Psoas muscle (tissue), 8 donors: ENCODE data around the gene BRD3OS. TPM values are rescaled to one million over a fixed set of nuclear protein-coding genes. Genes with fewer than 3 reads are reported as not detected.

ENCODE experiments used
- ATAC-seq, 4 donors: fragments of 200-7000 bp; cut with Tn5 transposase; one replicate each; pipeline ENCODE4 v1.9.1; 2020; ENCODE audit warnings: moderate library complexity in 3 of 4, mild to moderate bottlenecking in 2 of 4
- DNase-seq, 2 donors: peaks; one replicate each; pipeline ENCODE4 v3.0.0-alpha.2; 2020
- H3K27ac ChIP-seq: fragments of 200-600 bp; one replicate; pipeline ENCODE4 v1.8.0; 2022
- H3K27me3 ChIP-seq, 3 donors: fragments of 200-600 bp in 1 of 3; one replicate each; pipeline versions ENCODE4 v1.6.1 to v1.8.0; 2013 to 2022; ENCODE audit warnings: low read length in 2 of 3, mild to moderate bottlenecking in 2 of 3, moderate library complexity in 1 of 3; ENCODE audit not compliant: insufficient read depth in 3 of 3
- H3K36me3 ChIP-seq, 2 donors: fragments of 200-600 bp in 1 of 2; one replicate each; pipeline versions ENCODE4 v1.6.1 to v1.8.0; 2013 to 2022; ENCODE audit warnings: low read depth in 1 of 2, mild to moderate bottlenecking in 1 of 2, moderate library complexity in 1 of 2; ENCODE audit not compliant: insufficient read depth in 1 of 2
- H3K4me1 ChIP-seq: fragments of 200-600 bp; one replicate; pipeline ENCODE4 v1.8.0; 2022
- H3K4me3 ChIP-seq: fragments of 200-600 bp; one replicate; pipeline ENCODE4 v1.8.0; 2022; ENCODE audit warnings: mild to moderate bottlenecking
- H3K9me3 ChIP-seq: fragments of 200-600 bp; one replicate; pipeline ENCODE4 v1.8.0; 2022
- WGBS, 3 donors: extraction: QIAGEN DNeasy Blood & Tissue Kit; methylation state at CpG; one replicate each; pipeline versions ENCODE4 v1.1.6 to v1.1.7; 2013; 5-methylcytosine and 5-hydroxymethylcytosine counted together
- intact Hi-C, 2 donors: fragments of 100-400 bp; cut with DNase I; formaldehyde crosslinking; loops; one replicate each; pipeline versions ENCODE4 v1.11.0 to v1.14.2; 2022
- polyA plus RNA-seq, 3 donors: library from polyadenylated mRNA; stranded (reverse); fragments of 200-250 nt; gene quantifications; one replicate each; pipeline ENCODE4 v1.2.3, GENCODE V29; 2013
- total RNA-seq, 4 donors: library from RNA; stranded (reverse); fragmentation: NEBNext Ultra II Directional in 2 of 4; extraction: Animal tissue kit (Norgen Biotek cat#: 25700) in 2 of 4; gene quantifications; one replicate each; pipeline versions ENCODE4 v1.2.1 to v1.2.4, GENCODE V29; 2021 to 2023
- TF ChIP-seq, protein P1 (sequence below): fragments of 200-600 bp; IDR thresholded peaks from one replicate; pipeline ENCODE4 v1.8.0; 2022; ENCODE audit warnings: antibody characterized with exemption
- donor health status: healthy with polysubstance abuse.
- donor health status: DM: no; HTN: no; CAD: no; lungs with moderate emphysema.
- donor health status: Bipolar disorder and iron deficiency.
- donor health status: healthy.
- donor health status: DM: yes; HTN: yes; CAD: no.
- donor health status: DM: no; HTN: no; CAD: no.
- donor health status: DM: no; HTN: no; CAD: no.
- donor health status: DM: yes; HTN: yes; CAD: no.

Gene BRD3OS
- total and polyA plus RNA-seq, 7 donors, result 1.2 to 8.7 (median 4.1) TPM

DNA sequence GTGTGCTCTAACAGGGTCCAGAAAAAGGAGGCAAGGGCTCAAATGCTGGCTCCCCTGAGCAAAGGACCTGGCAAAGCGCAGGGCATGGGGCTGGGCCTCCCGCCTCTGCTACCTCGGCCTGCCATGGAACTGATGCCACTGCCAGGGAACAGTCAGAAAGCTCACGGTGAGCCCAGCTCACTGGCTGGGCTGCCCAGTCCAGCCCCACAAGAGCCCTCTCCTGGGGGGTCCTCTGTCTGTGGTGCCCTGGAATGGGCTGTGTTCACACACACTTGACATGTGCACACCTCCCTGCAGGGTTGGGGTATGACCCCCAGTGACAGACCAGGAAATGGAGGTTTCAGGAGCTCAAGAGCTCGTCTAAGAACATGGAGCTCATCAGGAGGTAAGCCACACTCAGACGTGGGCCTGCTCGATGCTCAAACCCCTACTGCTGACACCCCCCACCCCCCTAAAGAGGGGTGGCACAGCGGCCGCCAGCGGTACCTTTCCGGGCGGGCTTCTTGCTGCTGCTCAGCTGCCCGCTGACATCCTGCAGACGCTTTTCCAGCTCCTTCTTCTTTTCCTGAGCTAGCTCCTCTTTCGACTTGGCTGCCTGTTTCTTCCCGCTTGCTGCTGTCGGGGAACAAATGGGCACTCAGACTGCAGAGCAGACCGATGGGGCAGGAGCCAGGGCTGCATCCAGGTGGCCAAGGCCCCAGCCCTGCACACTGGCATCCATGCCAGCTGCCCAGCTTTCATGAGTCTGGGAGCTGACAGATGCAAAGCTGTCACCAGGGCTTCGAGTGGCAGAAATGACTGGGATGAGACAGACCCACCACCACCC lies 9.1 kb downstream of the BRD3OS start:
- Histone ChIP-seq H3K27ac (no peak overlapping the region), H3K27me3 (no peaks in the 10 kb centered on the region), H3K9me3 (no peaks in the 10 kb centered on the region), H3K36me3 (peaks cover 0 to 93% of the 10 kb centered on the region in 2 donors), H3K4me3 (no peak overlapping the region), H3K4me1 (no peaks in the 10 kb centered on the region)
- no peak for DNase-seq
- no peak for ATAC-seq
- intact Hi-C loops, result no loop called here
- TF ChIP-seq, protein P1, sequence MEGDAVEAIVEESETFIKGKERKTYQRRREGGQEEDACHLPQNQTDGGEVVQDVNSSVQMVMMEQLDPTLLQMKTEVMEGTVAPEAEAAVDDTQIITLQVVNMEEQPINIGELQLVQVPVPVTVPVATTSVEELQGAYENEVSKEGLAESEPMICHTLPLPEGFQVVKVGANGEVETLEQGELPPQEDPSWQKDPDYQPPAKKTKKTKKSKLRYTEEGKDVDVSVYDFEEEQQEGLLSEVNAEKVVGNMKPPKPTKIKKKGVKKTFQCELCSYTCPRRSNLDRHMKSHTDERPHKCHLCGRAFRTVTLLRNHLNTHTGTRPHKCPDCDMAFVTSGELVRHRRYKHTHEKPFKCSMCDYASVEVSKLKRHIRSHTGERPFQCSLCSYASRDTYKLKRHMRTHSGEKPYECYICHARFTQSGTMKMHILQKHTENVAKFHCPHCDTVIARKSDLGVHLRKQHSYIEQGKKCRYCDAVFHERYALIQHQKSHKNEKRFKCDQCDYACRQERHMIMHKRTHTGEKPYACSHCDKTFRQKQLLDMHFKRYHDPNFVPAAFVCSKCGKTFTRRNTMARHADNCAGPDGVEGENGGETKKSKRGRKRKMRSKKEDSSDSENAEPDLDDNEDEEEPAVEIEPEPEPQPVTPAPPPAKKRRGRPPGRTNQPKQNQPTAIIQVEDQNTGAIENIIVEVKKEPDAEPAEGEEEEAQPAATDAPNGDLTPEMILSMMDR, result no peak
- 83 to 87% (median 84%) methylated on average over 19 of the region's 19 CpGs for WGBS, 3 donors

DNA sequence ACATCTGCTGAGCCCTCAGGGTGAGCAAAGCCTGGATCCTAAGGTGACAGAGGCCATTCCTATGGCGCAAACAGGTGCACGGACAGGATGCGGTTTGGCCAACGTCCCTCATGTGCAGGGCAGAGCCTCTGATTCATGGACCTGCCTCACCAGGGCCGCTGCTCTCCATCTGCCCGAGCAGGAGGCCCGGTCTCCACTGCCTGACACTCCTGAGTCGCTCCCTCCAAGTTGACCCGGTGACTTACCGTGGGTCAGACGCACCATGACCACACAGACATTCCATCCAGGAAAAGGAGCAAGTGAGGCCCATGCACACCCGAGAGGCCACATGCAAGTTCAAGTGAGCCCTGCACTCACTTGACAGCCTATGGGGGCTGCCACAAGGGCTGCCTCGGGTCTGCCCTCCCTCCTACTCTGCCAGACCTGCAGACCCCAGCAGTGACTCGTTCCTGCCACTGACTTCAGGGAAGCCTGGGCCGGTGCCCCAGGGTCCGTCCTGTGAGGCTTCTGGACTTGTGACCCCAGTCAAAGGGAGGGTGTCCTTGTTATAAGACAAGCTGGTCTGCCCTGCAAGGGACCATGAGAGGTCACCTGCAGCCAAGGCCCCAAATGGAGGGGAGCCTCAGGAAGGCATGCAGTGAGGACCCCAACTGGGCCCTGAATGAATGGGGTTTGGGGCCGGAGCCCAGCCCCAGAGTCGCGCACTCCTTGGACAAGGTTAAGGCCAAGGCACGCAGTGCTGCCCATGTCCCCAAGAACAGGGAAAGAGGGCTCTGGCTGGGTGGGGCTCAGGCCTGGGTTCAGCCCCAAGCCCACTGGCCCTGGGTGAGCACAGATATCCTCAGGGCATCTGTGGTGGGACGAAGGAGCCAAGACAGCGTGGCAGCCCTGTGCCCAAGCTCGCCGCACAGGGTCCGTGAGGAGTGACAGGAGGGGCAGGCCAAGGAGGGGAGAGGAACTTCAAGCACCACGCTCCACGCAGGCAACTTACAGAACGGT lies 10.1 kb downstream of the BRD3OS start:
- ATAC-seq (no peak), DNase-seq (no peak)
- Histone ChIP-seq H3K36me3 (peaks cover 0 to 95% of the 10 kb centered on the region in 2 donors), H3K27me3 (no peaks in the 10 kb centered on the region), H3K4me1 (no peaks in the 10 kb centered on the region), H3K9me3 (no peaks in the 10 kb centered on the region), H3K27ac (no peak overlapping the region), H3K4me3 (no peak overlapping the region)
- WGBS, 3 donors, result 89 to 94% (median 93%) methylated on average over 28 of the region's 28 CpGs
- TF ChIP-seq, protein P1, result no peak
- intact Hi-C loops, result no loop called here

DNA sequence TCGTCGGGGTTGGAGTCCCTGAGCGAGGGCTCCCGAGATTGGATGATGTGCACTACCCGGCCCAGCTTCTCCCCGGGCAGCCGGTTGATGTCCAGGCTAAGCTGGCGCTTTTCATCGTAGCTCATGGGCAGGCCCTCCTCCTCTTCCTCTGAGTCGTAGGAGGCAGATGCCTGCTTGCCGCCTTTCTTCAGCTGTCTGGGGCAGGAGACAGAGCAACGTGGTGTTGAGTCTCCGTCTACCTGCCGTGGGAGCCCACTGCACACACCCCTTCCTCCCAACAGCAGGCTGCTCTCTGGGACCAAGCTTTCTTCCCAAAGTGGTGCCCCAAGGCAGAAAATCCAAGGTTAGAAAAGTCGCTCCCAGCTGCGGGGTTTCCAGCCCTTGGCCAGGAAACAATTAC lies 10.8 kb downstream of the BRD3OS start:
- WGBS, 3 donors, result 93 to 98% (median 93%) methylated on average over 16 of the region's 16 CpGs
- Histone ChIP-seq H3K27me3 (no peaks in the 10 kb centered on the region), H3K27ac (no peak overlapping the region), H3K36me3 (peaks cover 0 to 92% of the 10 kb centered on the region in 2 donors), H3K9me3 (no peaks in the 10 kb centered on the region), H3K4me1 (peaks cover 4% of the 10 kb centered on the region), H3K4me3 (no peak overlapping the region)
- TF ChIP-seq, protein P1, result no peak
- DNase-seq (no peak), ATAC-seq (no peak)
- intact Hi-C loops, result no loop called here

DNA sequence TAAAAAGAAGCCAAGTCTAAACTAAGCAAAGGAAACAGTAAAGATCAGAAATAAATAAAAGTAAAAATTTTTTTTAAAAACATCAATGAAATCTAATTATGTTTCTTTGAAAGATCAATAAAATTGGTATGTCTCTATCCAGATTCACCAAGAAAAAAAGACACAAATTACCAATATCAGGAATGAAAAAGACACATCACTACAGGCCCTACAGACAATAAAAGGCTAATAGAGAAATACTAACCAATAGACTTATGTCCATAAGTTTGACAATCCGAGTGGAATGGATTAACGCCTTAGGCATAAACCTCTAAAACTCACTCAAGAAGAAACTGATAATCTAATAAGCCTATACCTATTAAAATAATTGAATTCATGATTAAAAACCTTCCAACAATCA lies 12.4 kb downstream of the BRD3OS start:
- Histone ChIP-seq H3K27ac (no peak overlapping the region), H3K9me3 (no peaks in the 10 kb centered on the region), H3K4me3 (no peak overlapping the region), H3K27me3 (no peaks in the 10 kb centered on the region), H3K4me1 (peaks cover 4% of the 10 kb centered on the region), H3K36me3 (peaks cover 0 to 92% of the 10 kb centered on the region in 2 donors)
- WGBS, 3 donors, result 95 to 99% (median 97%) methylated on average over 2 of the region's 2 CpGs
- no peak for DNase-seq
- TF ChIP-seq, protein P1, result no peak
- intact Hi-C loops, result no loop called here
- ATAC-seq, result no peak
